ENCODE measurements around the gene AFF4. TPM values are rescaled to one million over a fixed set of nuclear protein-coding genes. Genes with fewer than 3 reads are reported as not detected.

The AFF4 gene
- total and polyA plus RNA-seq, 9 of the 15 experiments (the other 6 are each of a cell fraction or from before 2014, with no cell fraction given) = 1.7 to 25.8 (median 17.9) TPM

GRCh38 chr5:132883261-132883834 lies 80.1 kb downstream of the AFF4 start (continued):
- 0 out of 4 replicates have a peak, but pooled peaks of 1 of the 2 experiments have one; percentile 16 for TF ChIP-seq MNT (conservative IDR thresholded peaks at IDR 0.05)
- no peak for TF ChIP-seq ZNF583 (CRISPR knock-in tag; IDR thresholded peaks at IDR 0.05)
- no peak for TF ChIP-seq OTX1 (CRISPR knock-in tag; IDR thresholded peaks at IDR 0.05)
- TF ChIP-seq ZNF277 (CRISPR knock-in tag; IDR thresholded peaks at IDR 0.05; ENCODE audit: borderline replicate concordance) = no peak
- no peak for TF ChIP-seq STAT5B (CRISPR knock-in tag; IDR thresholded peaks at IDR 0.05)
- no peak for TF ChIP-seq NFE2L1 (tag; IDR thresholded peaks at IDR 0.05; ENCODE audit: borderline replicate concordance, low read depth)
- no peak for TF ChIP-seq ZBTB43 (CRISPR knock-in tag; IDR thresholded peaks at IDR 0.05)
- TF ChIP-seq CREB1 (IDR thresholded peaks at IDR 0.05) = no peak
- TF ChIP-seq CREB1 (CRISPR knock-in tag; IDR thresholded peaks at IDR 0.05) = no peak
- TF ChIP-seq TOE1 (IDR thresholded peaks at IDR 0.05; ENCODE audit: borderline replicate concordance) = no peak
- TF ChIP-seq TOE1 (CRISPR knock-in tag; IDR thresholded peaks at IDR 0.05; ENCODE audit: borderline replicate concordance, low read depth) = no peak
- no peak for TF ChIP-seq POLR2G (IDR thresholded peaks at IDR 0.05; ENCODE audit: low read depth, low read length)
- no peak for TF ChIP-seq L3MBTL2 (IDR thresholded peaks at IDR 0.05)
- TF ChIP-seq ATF7 (IDR thresholded peaks at IDR 0.05) = 0 out of 2 replicates have a peak, but pooled peaks have one; percentile 16
- no peak for TF ChIP-seq BRCA1 (IDR thresholded peaks at IDR 0.05)
- no peak for TF ChIP-seq BRCA1 (CRISPR knock-in tag; IDR thresholded peaks at IDR 0.05)
- TF ChIP-seq MTA2 (IDR thresholded peaks at IDR 0.05; ENCODE audit: low read depth) = no peak
- TF ChIP-seq CC2D1A (IDR thresholded peaks at IDR 0.05) = no peak
- TF ChIP-seq BRD4 (IDR thresholded peaks at IDR 0.05) = no peak
- no peak for TF ChIP-seq MCM5 (IDR thresholded peaks at IDR 0.05; ENCODE audit: low read depth)
- TF ChIP-seq MYNN (IDR thresholded peaks at IDR 0.05) = no peak
- no peak for TF ChIP-seq MYNN (CRISPR knock-in tag; IDR thresholded peaks at IDR 0.05)
- no peak for TF ChIP-seq KDM5B (IDR thresholded peaks at IDR 0.05; ENCODE audit: insufficient replicate concordance, low read depth, low read length)
- TF ChIP-seq XRCC5 (IDR thresholded peaks at IDR 0.05; ENCODE audit: low read depth, low read length) = 0 out of 2 replicates have a peak, but pooled peaks have one; percentile 53
- TF ChIP-seq GABPB1 (CRISPR knock-in tag; IDR thresholded peaks at IDR 0.05) = no peak
- TF ChIP-seq PHF21A (IDR thresholded peaks at IDR 0.05; ENCODE audit: borderline replicate concordance, low read depth) = no peak
- TF ChIP-seq POLR2B (IDR thresholded peaks at IDR 0.05; ENCODE audit: low read depth, partially characterized antibody) = no peak
- no peak for TF ChIP-seq NR3C1 (CRISPR knock-in tag; IDR thresholded peaks at IDR 0.05)
- TF ChIP-seq PCBP2 (IDR thresholded peaks at IDR 0.05; ENCODE audit: low read depth, low read length, poor library complexity, severe bottlenecking) = no peak

All from K562 (cell line).